Measurements from ENCODE around the gene HOXC10. TPM values are rescaled to one million over a fixed set of nuclear protein-coding genes. Genes with fewer than 3 reads are reported as not detected.

Gene HOXC10
- total and polyA plus RNA-seq, 2 of the 8 experiments (the other 6 are each of a cell fraction or from before 2014, with no cell fraction given), result not detected

DNA sequence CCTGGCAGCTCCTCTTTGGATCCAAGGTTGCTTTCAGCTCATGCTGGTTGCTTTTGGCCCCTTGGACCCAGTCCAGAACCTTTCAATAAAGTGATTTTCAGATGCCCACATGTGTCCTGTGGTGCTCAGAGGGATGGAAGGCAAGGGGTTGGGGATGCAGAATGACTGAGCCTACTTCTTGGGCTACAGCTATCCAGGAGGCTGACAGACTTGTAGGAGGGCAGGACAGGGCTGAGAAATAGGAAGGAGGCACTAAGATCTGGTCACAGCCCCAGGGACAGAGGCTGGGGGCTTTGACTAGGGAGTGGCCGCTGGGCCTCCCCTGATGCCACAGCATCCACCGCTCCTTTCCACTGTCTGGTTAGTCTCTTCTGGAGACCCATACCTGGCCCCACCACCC lies 13.3 kb upstream of the HOXC10 start:
- Histone ChIP-seq H3K9ac (replicated peaks in 1 of 4; ENCODE audit: extremely low read depth in 1 of 4, low read depth in 3 of 4, low read length in 3 of 4) (no peak overlapping the region), H2BK120ac (replicated peaks; ENCODE audit: low read depth, low read length) (no peak overlapping the region), H4K8ac (ENCODE audit: extremely low read depth, insufficient read depth, low read length) (no peak overlapping the region), H2AFZ (ENCODE audit: low read length) (no peak overlapping the region), H3K27me3 (replicated peaks in 1 of 4; ENCODE audit: control insufficient read depth in 3 of 4, extremely low read depth in 1 of 4, insufficient read depth in 3 of 4, low read length in 3 of 4) (peaks cover 100% of the 10 kb centered on the region in 4 experiments), H3K9me3 (ENCODE audit: insufficient read depth in 2 of 2, low read depth in 1 of 2, low read length in 1 of 2) (0 out of 4 replicates have a peak, but pooled peaks cover 0 to 2% of the 10 kb centered on the region in 2 experiments), H4K5ac (ENCODE audit: insufficient read length, low read depth, low read length) (no peak overlapping the region), H3K23me2 (ENCODE audit: low read depth, low read length) (peaks cover 1% of the 10 kb centered on the region; the same call in 1 of the 2 replicates), H4K91ac (replicated peaks; ENCODE audit: insufficient read length, low read length) (no peak overlapping the region), H3K79me1 (ENCODE audit: low read depth, low read length) (no peaks in the 10 kb centered on the region), H2BK12ac (ENCODE audit: low read depth, low read length) (no peak overlapping the region), H3K23ac (ENCODE audit: insufficient read length) (no peak overlapping the region), H3K4me2 (ENCODE audit: insufficient read depth in 1 of 2, low read depth in 2 of 2, low read length in 2 of 2) (no peak overlapping the region), H3K36me3 (ENCODE audit: control insufficient read depth in 2 of 4, insufficient read depth in 4 of 4, low read length in 3 of 4) (peaks cover 0 to 3% (median 0%) of the 10 kb centered on the region in 4 experiments; a peak in 2 of 8 replicates), H3K18ac (ENCODE audit: extremely low read depth, low read length) (no peak overlapping the region), H3K14ac (ENCODE audit: insufficient read length) (no peak overlapping the region), H3K79me2 (ENCODE audit: control insufficient read depth in 1 of 2, insufficient read depth in 2 of 2, low read length in 2 of 2) (no peaks in the 10 kb centered on the region), H3K56ac (replicated peaks; ENCODE audit: insufficient read length, low read depth, low read length) (no peak overlapping the region), H3K4me3 (ENCODE audit: extremely low read depth in 1 of 4, insufficient read depth in 2 of 4, low read depth in 3 of 4, low read length in 4 of 4) (no peak overlapping the region), H2AK5ac (ENCODE audit: low read depth, low read length) (no peak overlapping the region), H3K4ac (replicated peaks; ENCODE audit: insufficient read length, low read depth, low read length) (no peak overlapping the region), H2BK20ac (ENCODE audit: low read length) (no peak overlapping the region), H2BK5ac (ENCODE audit: low read depth, low read length) (no peak overlapping the region), H3K27ac (ENCODE audit: low read depth, low read length) (no peak overlapping the region), H2BK15ac (ENCODE audit: low read length) (no peak overlapping the region), H3K4me1 (replicated peaks in 1 of 4; ENCODE audit: control insufficient read depth in 3 of 4, insufficient read depth in 4 of 4, low read length in 3 of 4) (peaks cover 0 to 11% (median 4%) of the 10 kb centered on the region in 4 experiments; a peak in 5 of 7 replicates), H4K20me1 (replicated peaks in 1 of 2; ENCODE audit: control insufficient read depth in 1 of 2, insufficient read depth in 2 of 2, low read length in 2 of 2) (peaks cover 19 to 33% of the 10 kb centered on the region in 2 experiments)
- CTCF ChIA-PET (ENCODE audit: partially characterized antibody), result interaction anchor here (1.0 to 2.8 kb wide), 9 partner anchors 13 to 230 kb away, joined by 3 to 13 read pairs (median 4); partner anchors contain the start of genes HOXC10 and HOXC5
- POLR2A ChIA-PET (ENCODE audit: partially characterized antibody), result no interaction called here
- FAIRE-seq (no peak), DNase-seq (ENCODE audit: low read depth in 1 of 2, low spot score in 2 of 2) (no peak)
- 54% methylated on average over 2 of the region's 2 CpGs; no CpG with 5 or more reads in 1 of the 2 experiments for WGBS, 2 experiments (ENCODE audit: extremely low coverage in 1 of 2, insufficient coverage in 1 of 2, insufficient read length in 1 of 2, insufficient replicate concordance in 2 of 2, low coverage in 1 of 2, low lambda C conversion rate in 2 of 2, missing lambda C conversion rate in 1 of 2)
- TF ChIP-seq CREB1 (IDR thresholded peaks at IDR 0.05) (no peak), EZH2 (IDR thresholded peaks at IDR 0.05; ENCODE audit: low read depth, low read length, severe bottlenecking) (peak; percentile 57), USF2 (IDR thresholded peaks at IDR 0.05; ENCODE audit: low read length) (no peak), HDAC2 (IDR thresholded peaks at IDR 0.05; ENCODE audit: borderline replicate concordance in 1 of 2, low read depth in 2 of 2, low read length in 2 of 2) (no peak), RNF2 (IDR thresholded peaks at IDR 0.05; ENCODE audit: borderline replicate concordance, low read depth, low read length, missing control alignments, poor library complexity, severe bottlenecking) (peak; percentile 36), PHF8 (conservative IDR thresholded peaks at IDR 0.05; ENCODE audit: low read depth, low read length) (no peak), EP300 (IDR thresholded peaks at IDR 0.05; ENCODE audit: borderline replicate concordance in 1 of 2, low read depth in 2 of 2, low read length in 2 of 2) (no peak), POLR2A (IDR thresholded peaks at IDR 0.05; ENCODE audit: control extremely low read depth in 1 of 2, low read depth in 2 of 2, low read length in 2 of 2) (no peak), POLR2AphosphoS5 (IDR thresholded peaks at IDR 0.05; ENCODE audit: low read depth, low read length) (no peak)
